Tibial artery (tissue), 4 donors: Measurements from ENCODE around the gene ARHGAP24.

Experiments
- DNase-seq, 2 donors: peaks; one replicate each; pipeline ENCODE4 v3.0.0-alpha.2; 2019
- H3K27ac ChIP-seq, 2 donors: fragments of 200-600 bp; sonication (generic) in 1 of 2; 1 replicate in 1 of 2; 2 replicates in 1 of 2; pipeline ENCODE4 v1.5.1; 2018 to 2019; ENCODE audit warnings: mild to moderate bottlenecking in 1 of 2
- H3K27me3 ChIP-seq, 2 donors: fragments of 200-600 bp; sonication (generic) in 1 of 2; one replicate each; pipeline versions ENCODE4 v1.5.1 to v1.6.0; 2016 to 2019
- H3K36me3 ChIP-seq, 3 donors: fragments of 200-600 bp; sonication (generic) in 2 of 3; one replicate each; pipeline ENCODE4 v1.5.1; 2016 to 2019; ENCODE audit warnings: mild to moderate bottlenecking in 2 of 3
- H3K4me1 ChIP-seq, 4 donors: fragments of 200-600 bp; sonication (generic) in 2 of 4; 1 replicate in 3 of 4; 2 replicates in 1 of 4; pipeline ENCODE4 v1.5.1; 2016 to 2019
- H3K4me3 ChIP-seq, 2 donors: fragments of 200-600 bp; sonication (generic) in 1 of 2; 1 replicate in 1 of 2; 2 replicates in 1 of 2; pipeline ENCODE4 v1.5.1; 2018 to 2019; ENCODE audit warnings: mild to moderate bottlenecking in 2 of 2
- H3K9me3 ChIP-seq, 3 donors: fragments of 200-600 bp; sonication (generic) in 1 of 3; one replicate each; pipeline ENCODE4 v1.5.1; 2016 to 2019
- intact Hi-C: fragments of 100-400 bp; cut with DNase I; formaldehyde crosslinking; loops from one replicate; pipeline ENCODE4 v1.15.0; 2023; ENCODE audit warnings: low total_unique reads
- TF ChIP-seq, protein P1 (sequence below), 2 experiments: fragments of 200-600 bp in 1 of 2; fragments of 450-650 bp in 1 of 2; IDR thresholded peaks; one replicate each; pipeline ENCODE4 v1.5.1; 2017 to 2019; ENCODE audit warnings: antibody characterized with exemption in 2 of 2, mild to moderate bottlenecking in 1 of 2, moderate library complexity in 1 of 2

ARHGAP24 gene

DNA sequence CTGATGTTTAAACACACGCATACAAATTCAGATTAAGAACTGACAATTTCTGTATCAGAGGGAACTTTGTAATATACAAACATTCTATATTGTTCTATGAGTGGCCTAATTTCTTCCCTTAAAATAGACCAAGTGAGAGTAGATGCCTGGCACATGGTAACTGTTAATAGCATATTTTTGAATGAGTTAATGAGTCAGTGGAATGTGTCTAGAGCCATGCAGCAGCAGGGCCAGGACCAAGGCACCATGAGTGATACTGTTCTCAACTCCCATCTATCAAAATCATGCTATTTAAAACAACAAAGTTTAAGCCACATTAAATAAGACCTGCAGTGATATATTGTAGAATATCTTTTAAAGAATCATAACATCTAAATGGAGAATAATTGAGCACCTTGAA is 98.3 kb downstream of the ARHGAP24 start:
- no peaks in the 10 kb centered on the region for H3K4me1 ChIP-seq
- TF ChIP-seq, protein P1, sequence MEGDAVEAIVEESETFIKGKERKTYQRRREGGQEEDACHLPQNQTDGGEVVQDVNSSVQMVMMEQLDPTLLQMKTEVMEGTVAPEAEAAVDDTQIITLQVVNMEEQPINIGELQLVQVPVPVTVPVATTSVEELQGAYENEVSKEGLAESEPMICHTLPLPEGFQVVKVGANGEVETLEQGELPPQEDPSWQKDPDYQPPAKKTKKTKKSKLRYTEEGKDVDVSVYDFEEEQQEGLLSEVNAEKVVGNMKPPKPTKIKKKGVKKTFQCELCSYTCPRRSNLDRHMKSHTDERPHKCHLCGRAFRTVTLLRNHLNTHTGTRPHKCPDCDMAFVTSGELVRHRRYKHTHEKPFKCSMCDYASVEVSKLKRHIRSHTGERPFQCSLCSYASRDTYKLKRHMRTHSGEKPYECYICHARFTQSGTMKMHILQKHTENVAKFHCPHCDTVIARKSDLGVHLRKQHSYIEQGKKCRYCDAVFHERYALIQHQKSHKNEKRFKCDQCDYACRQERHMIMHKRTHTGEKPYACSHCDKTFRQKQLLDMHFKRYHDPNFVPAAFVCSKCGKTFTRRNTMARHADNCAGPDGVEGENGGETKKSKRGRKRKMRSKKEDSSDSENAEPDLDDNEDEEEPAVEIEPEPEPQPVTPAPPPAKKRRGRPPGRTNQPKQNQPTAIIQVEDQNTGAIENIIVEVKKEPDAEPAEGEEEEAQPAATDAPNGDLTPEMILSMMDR (IDR thresholded peaks at IDR 0.05) = no peak
- intact Hi-C loops = no loop called here
- no peak overlapping the region for H3K4me3 ChIP-seq
- H3K27ac ChIP-seq = no peak overlapping the region
- no peaks in the 10 kb centered on the region for H3K9me3 ChIP-seq
- no peaks in the 10 kb centered on the region for H3K27me3 ChIP-seq
- H3K36me3 ChIP-seq = no peaks in the 10 kb centered on the region
- no peak for DNase-seq

DNA sequence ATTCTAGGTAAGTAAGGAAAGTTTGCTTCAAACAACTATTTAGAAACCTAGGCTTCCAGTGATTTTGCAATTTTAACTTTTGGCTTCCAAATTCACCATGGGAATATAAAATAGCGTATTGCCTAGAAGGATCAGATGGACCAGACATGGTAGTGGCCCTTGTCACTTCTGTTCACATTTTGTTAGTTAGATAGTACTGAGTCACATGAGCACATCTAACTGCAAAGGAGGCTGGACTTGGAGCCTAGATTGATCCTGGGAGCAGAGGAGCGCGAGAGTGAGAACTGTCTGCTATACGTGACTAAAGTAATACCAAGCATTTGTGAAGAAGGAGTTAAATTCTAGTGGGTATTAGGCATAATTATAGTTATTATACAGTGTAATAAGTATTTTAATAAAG is 102.4 kb downstream of the ARHGAP24 start:
- DNase-seq = no peak
- TF ChIP-seq, protein P1 (IDR thresholded peaks at IDR 0.05) = no peak
- intact Hi-C loops = no loop called here

DNA sequence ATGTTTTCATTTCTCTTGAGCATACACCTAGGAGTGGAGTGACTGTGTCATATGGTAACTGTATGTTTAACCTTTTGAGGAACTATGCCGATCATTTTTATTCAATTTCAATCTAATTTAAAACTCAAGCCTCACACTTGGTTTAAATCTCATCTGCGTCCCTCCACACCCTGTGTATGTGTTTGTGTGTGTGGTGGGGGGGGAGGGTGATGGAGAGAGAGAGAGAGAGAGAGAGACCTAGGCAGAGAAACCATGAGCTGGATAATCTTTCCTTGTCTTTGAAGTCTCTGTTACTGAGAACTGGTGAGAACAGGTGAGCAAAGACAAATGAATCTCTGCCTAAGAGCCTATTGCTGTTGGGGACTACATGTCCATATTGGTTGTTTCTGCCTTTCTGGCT is 105.0 kb downstream of the ARHGAP24 start:
- TF ChIP-seq, protein P1 (IDR thresholded peaks at IDR 0.05) = no peak
- no peak overlapping the region for H3K27ac ChIP-seq
- H3K36me3 ChIP-seq = no peaks in the 10 kb centered on the region
- H3K4me1 ChIP-seq = no peaks in the 10 kb centered on the region
- H3K27me3 ChIP-seq = no peaks in the 10 kb centered on the region
- intact Hi-C loops = no loop called here
- DNase-seq = no peak
- no peaks in the 10 kb centered on the region for H3K9me3 ChIP-seq
- H3K4me3 ChIP-seq = no peak overlapping the region

More for the DNA sequence above, 102.4 kb downstream of the ARHGAP24 start:
- Histone ChIP-seq H3K36me3 (no peaks in the 10 kb centered on the region), H3K9me3 (no peaks in the 10 kb centered on the region), H3K27ac (no peak overlapping the region), H3K4me3 (no peak overlapping the region), H3K27me3 (no peaks in the 10 kb centered on the region), H3K4me1 (no peaks in the 10 kb centered on the region)

DNA sequence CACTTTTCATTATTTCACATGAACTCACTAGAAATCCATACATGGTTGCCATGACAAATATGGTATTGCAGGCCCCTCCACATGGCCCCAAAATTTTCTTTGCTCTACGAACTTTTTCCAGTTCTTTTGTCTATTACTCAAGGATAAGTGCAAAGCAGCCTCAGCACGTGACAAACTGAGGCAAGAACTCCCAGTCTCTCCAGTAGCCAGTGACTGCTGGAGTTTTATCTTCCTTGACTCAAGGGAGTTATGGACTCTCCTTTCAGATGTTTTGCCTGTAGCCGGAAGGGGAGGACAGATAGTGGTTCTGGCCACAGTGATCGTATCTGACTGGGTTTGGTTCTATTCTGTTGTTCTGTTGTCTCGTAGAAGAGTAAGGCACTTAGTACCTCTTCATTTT is 105.5 kb downstream of the ARHGAP24 start:
- TF ChIP-seq, protein P1 (IDR thresholded peaks at IDR 0.05) = no peak
- no peak for DNase-seq
- Histone ChIP-seq H3K27ac (no peak overlapping the region), H3K4me1 (no peaks in the 10 kb centered on the region), H3K36me3 (no peaks in the 10 kb centered on the region), H3K9me3 (no peaks in the 10 kb centered on the region), H3K27me3 (no peaks in the 10 kb centered on the region), H3K4me3 (no peak overlapping the region)
- intact Hi-C loops = no loop called here

DNA sequence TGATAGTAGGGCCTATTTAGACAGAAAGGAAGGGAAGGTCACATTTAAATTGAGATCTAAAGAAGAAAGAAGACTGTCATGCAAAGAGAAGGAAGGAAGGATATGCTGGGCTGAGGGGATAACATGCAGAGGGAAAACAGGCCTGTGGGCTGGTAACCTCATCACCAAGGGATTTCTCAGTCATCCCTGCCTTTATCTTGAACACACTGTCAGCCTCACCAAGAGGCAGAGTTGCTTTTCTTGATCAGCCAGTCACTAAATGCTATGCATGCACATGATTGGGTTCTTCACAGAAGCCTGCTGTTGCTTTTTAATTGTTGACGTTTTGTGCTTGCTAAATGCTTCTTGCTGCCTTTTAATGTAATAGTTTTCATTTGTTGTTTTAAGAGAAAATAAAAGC is 113.0 kb downstream of the ARHGAP24 start:
- Histone ChIP-seq H3K4me3 (no peak overlapping the region), H3K36me3 (no peaks in the 10 kb centered on the region), H3K27me3 (no peaks in the 10 kb centered on the region), H3K4me1 (no peaks in the 10 kb centered on the region), H3K9me3 (no peaks in the 10 kb centered on the region), H3K27ac (no peak overlapping the region)
- intact Hi-C loops = no loop called here
- no peak for DNase-seq
- TF ChIP-seq, protein P1 (IDR thresholded peaks at IDR 0.05) = no peak

- intact Hi-C loops = no loop called here
- Histone ChIP-seq H3K36me3 (no peaks in the 10 kb centered on the region), H3K4me3 (no peak overlapping the region), H3K27ac (no peak overlapping the region), H3K27me3 (no peaks in the 10 kb centered on the region), H3K4me1 (no peaks in the 10 kb centered on the region), H3K9me3 (no peaks in the 10 kb centered on the region)
- TF ChIP-seq, protein P1 (IDR thresholded peaks at IDR 0.05) = no peak
- no peak for DNase-seq
Measured at GRCh38 chr4:85591406-85592098, 116.6 kb downstream of the ARHGAP24 start.
